PFSK-1 (cell line): ENCODE measurements around the gene JUNB.

Experiments
- FOXP2 ChIP-seq: optimal IDR thresholded peaks from 2 replicates; pipeline ENCODE3; 2011; ENCODE audit warnings: borderline replicate concordance, control low read depth, inconsistent platforms; ENCODE audit not compliant: insufficient read depth; ENCODE audit errors: extremely low read length, extremely low read depth
- POLR2AphosphoS5 ChIP-seq: IDR thresholded peaks from 2 replicates; pipeline ENCODE4 v1.6.1; 2012; ENCODE audit warnings: low read depth, mild to moderate bottlenecking, control low read depth, low read length, moderate library complexity
- SIN3A ChIP-seq: IDR thresholded peaks from 2 replicates; pipeline ENCODE4 v1.6.1; 2012; ENCODE audit warnings: mild to moderate bottlenecking, low read length, moderate library complexity, borderline replicate concordance; ENCODE audit not compliant: insufficient read depth
- TAF1 ChIP-seq: IDR thresholded peaks from 2 replicates; pipeline ENCODE4 v1.6.1; 2012; ENCODE audit warnings: low read length, control low read depth, borderline replicate concordance; ENCODE audit not compliant: insufficient read depth
- TF ChIP-seq, protein P1 (sequence below), 2 experiments: IDR thresholded peaks; 2 replicates each; pipeline versions ENCODE4 v1.6.1 to v1.8.0; 2011 to 2012; ENCODE audit warnings: low read depth in 2 of 2, low read length in 2 of 2, control low read depth in 1 of 2, inconsistent platforms in 1 of 2, mild to moderate bottlenecking in 1 of 2, moderate library complexity in 1 of 2; ENCODE audit not compliant: insufficient read depth in 1 of 2

JUNB gene

GRCh38 chr19:12828494-12828893 lies 37.2 kb downstream of the JUNB start:
- TF ChIP-seq POLR2AphosphoS5 (no peak), TAF1 (no peak), FOXP2 (no peak), SIN3A (no peak)
- TF ChIP-seq, protein P1, sequence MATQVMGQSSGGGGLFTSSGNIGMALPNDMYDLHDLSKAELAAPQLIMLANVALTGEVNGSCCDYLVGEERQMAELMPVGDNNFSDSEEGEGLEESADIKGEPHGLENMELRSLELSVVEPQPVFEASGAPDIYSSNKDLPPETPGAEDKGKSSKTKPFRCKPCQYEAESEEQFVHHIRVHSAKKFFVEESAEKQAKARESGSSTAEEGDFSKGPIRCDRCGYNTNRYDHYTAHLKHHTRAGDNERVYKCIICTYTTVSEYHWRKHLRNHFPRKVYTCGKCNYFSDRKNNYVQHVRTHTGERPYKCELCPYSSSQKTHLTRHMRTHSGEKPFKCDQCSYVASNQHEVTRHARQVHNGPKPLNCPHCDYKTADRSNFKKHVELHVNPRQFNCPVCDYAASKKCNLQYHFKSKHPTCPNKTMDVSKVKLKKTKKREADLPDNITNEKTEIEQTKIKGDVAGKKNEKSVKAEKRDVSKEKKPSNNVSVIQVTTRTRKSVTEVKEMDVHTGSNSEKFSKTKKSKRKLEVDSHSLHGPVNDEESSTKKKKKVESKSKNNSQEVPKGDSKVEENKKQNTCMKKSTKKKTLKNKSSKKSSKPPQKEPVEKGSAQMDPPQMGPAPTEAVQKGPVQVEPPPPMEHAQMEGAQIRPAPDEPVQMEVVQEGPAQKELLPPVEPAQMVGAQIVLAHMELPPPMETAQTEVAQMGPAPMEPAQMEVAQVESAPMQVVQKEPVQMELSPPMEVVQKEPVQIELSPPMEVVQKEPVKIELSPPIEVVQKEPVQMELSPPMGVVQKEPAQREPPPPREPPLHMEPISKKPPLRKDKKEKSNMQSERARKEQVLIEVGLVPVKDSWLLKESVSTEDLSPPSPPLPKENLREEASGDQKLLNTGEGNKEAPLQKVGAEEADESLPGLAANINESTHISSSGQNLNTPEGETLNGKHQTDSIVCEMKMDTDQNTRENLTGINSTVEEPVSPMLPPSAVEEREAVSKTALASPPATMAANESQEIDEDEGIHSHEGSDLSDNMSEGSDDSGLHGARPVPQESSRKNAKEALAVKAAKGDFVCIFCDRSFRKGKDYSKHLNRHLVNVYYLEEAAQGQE (IDR thresholded peaks at IDR 0.05; ENCODE audit: insufficient read depth in 1 of 2, low read depth in 2 of 2, low read length in 2 of 2) = no peak

DNA sequence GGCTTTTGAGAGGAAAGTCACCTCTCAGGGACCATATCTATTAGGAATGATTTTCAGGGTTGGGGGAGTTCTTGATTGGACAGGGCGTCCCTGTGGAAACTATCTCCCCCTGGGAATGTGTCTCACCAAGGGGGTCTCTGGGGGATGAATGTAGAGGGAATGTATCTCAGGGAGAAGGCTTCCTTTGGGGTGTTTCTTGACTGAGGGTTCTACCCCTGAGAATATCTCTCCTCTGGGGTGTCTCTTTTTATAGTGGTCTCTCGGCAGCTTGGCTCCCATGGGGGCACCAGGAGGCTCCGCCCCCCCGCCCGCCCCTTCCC lies 42.1 kb downstream of the JUNB start:
- TF ChIP-seq TAF1 = no peak
- TF ChIP-seq POLR2AphosphoS5 = no peak
- no peak for TF ChIP-seq FOXP2
- TF ChIP-seq, protein P1 (IDR thresholded peaks at IDR 0.05; ENCODE audit: insufficient read depth in 1 of 2, low read depth in 2 of 2, low read length in 2 of 2) = no peak
- no peak for TF ChIP-seq SIN3A

GRCh38 chr19:12833738-12834565 lies 42.7 kb downstream of the JUNB start:
- TF ChIP-seq, protein P1 (IDR thresholded peaks at IDR 0.05; ENCODE audit: insufficient read depth in 1 of 2, low read depth in 2 of 2, low read length in 2 of 2) = no peak
- peak; percentile 27; the same call in 1 of the 2 replicates for TF ChIP-seq POLR2AphosphoS5
- no peak for TF ChIP-seq TAF1
- peak; percentile 13 for TF ChIP-seq FOXP2
- TF ChIP-seq SIN3A = 0 out of 2 replicates have a peak, but pooled peaks have one; percentile 11

DNA sequence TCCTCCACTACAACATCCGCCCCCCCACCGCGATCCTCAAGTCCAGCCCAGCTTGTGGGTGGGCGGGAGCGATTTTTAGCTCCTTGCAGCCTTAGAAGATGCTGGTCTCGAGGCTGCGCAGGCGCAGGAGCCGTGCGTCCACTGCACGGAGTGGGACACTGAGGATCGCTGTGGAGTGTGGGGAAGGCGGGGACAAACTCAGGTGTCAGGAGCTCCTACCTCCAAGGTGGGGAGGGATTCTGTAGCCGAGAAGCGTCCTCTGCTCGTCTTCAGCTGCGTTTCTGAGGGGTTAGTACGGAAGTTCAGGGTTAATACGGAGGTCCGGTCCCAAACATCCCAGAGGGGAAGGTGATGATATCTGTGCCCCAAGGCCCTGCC lies 43.3 kb downstream of the JUNB start, which contains the start of gene RTBDN:
Gene RTBDN (minus strand): TSS at position 14 of the 378 bp plus-strand sequence. CDS start 4,600 bp downstream, outside the sequence.
- TF ChIP-seq, protein P1 (IDR thresholded peaks at IDR 0.05; ENCODE audit: insufficient read depth in 1 of 2, low read depth in 2 of 2, low read length in 2 of 2) = no peak
- TF ChIP-seq SIN3A (no peak), TAF1 (no peak), FOXP2 (peak; percentile 4)
